Measurements from ENCODE around the gene CDH4.

DNA sequence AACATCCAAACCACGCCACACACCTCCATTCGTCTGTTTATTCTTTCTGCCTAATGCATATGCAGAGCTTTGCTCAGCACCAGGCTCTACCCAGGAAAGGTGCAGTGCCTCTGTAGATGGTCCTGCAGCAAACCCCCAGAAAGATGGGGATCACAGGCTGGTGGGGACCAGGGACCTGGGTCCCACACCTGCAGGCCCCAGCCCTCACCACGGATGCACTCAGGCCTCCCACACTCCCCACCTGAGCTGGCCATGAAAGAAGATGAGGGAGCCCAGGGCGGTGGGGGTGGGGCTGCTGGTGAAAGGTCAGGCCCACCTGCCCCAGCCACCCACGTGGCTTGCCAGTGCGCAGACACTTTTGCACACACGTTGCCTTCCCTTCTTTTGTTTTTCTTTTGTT lies 595.9 kb downstream of the CDH4 start:
- TF ChIP-seq, protein P1, sequence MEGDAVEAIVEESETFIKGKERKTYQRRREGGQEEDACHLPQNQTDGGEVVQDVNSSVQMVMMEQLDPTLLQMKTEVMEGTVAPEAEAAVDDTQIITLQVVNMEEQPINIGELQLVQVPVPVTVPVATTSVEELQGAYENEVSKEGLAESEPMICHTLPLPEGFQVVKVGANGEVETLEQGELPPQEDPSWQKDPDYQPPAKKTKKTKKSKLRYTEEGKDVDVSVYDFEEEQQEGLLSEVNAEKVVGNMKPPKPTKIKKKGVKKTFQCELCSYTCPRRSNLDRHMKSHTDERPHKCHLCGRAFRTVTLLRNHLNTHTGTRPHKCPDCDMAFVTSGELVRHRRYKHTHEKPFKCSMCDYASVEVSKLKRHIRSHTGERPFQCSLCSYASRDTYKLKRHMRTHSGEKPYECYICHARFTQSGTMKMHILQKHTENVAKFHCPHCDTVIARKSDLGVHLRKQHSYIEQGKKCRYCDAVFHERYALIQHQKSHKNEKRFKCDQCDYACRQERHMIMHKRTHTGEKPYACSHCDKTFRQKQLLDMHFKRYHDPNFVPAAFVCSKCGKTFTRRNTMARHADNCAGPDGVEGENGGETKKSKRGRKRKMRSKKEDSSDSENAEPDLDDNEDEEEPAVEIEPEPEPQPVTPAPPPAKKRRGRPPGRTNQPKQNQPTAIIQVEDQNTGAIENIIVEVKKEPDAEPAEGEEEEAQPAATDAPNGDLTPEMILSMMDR (conservative IDR thresholded peaks at IDR 0.05), result no peak
- no peak for TF ChIP-seq EZH2 (IDR thresholded peaks at IDR 0.05; ENCODE audit: low read depth)
